ENCODE results near the gene WDSUB1.

GRCh38 chr2:159275111-159275510 lies 11.4 kb downstream of the WDSUB1 start:
- TF ChIP-seq POLR2A (IDR thresholded peaks at IDR 0.05) (no peak), CTCF (IDR thresholded peaks at IDR 0.05) (no peak), EP300 (IDR thresholded peaks at IDR 0.05) (no peak)
